Measurements from ENCODE around the gene BEX5.
A peak's percentile ranks its signal among the peaks of the same experiment; 100 is the strongest.
"Not testable (repeated sequence)": the region's sequence is repeated elsewhere in the genome, so short reads cannot be mapped to it uniquely, and the experiment has no call there.

BEX5 gene

GRCh38 chrX:102155806-102156179 is at the start of gene BEX5:
Gene BEX5, minus strand, starts transcription at chrX:102155977. Its CDS starts 1,712 bp downstream, at chrX:102154265.
- peak in 3 of 4 experiments; percentile 13 to 34 (median 23) for DNase-seq (ENCODE audit: low read depth in 4 of 4, low spot score in 1 of 4)

DNA sequence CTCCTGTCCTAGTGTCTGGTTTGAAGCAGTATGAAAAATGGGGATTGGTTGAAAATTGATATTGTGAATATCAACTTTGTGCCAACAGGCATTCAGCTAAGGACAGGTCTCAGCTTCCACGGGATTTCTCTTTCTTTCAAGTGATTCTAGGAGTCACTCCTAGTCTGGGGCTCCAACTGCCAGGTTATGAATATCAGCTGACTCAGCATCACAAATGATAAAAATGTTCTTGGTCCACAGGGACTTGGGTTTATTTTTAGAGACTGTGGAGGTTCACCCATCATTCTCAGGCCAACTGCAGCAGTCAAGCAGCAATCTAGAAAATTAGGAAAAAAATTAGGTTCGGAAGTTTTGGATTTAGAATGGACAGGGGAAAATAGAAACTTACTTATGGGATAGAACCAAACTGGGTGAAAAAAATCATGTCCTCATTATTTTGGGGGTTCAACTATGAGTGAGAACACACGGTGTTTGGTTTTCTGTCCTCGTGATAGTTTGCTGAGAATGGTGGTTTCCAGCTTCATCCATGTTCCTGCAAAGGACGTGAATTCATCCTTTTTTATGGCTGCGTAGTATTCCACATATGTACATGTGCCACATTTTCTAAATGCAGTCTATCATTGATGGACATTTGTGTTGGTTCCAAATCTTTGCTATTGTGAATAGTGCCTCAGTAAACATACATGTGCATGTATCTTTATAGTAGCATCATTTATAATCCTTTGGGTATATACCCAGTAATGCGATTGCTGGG is 30.4 kb upstream of the BEX5 start:
- DNase-seq (ENCODE audit: low read depth in 4 of 4, low spot score in 1 of 4): no peak

DNA sequence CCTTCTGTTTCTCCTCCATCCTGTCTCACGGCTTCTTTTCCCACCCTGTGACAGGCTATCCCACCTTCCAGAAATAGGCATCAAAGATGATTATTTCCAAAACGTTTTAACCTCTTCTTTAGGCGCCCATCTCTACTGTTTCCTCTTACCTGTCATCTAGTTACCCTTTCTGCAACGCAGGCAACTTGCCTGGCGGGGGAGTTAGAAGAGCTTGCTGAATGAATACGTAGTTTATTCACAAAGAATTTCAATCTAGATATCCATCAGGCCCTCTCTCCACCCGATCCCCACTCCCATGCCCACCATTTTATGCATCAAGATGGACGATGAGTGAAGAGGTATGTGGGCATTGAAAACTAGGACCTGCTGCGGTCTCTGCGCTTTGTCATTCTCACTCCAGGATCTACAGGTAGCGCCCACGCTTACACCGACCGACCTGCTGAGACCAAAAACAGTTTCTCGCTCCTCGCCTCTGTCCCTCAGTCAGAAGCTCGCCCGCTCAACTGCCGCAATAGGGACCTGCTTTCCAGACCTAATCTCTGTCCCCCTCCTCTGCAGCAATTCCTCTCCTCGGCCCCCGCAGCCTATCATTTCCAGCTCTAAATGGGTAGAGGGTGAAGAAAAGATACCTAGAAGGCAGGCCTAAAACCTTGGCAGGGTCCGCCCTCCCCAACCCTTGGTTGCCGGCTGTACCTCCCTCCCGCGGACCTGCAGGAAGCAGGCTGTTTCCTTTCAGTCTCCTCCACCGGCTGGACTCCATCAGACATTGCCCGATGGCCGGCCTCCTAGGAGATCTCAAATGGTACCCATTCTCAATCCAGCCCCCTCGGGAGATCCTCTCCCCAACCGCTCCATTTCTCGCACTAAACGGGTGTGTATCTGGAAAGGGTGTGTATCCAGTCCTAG is 624 bp downstream of the BEX5 start:
- DNase-seq (ENCODE audit: low read depth in 4 of 4, low spot score in 1 of 4): no peak

- no peak for DNase-seq (ENCODE audit: low read depth in 4 of 4, low spot score in 1 of 4)
These were observed 1.4 kb downstream of the BEX5 start for GRCh38 chrX:102154218-102154860.

GRCh38 chrX:102142274-102142673 is 13.5 kb downstream of the BEX5 start, which contains the start of gene TCEAL6:
Gene TCEAL6, minus strand, starts transcription at chrX:102142481.
- not testable (repeated sequence) for DNase-seq (ENCODE audit: low read depth in 4 of 4, low spot score in 1 of 4)

- not testable (repeated sequence) for DNase-seq (ENCODE audit: low read depth in 4 of 4, low spot score in 1 of 4)
These were observed 14.1 kb downstream of the BEX5 start for GRCh38 chrX:102141631-102142030.

- not testable (repeated sequence) for DNase-seq (ENCODE audit: low read depth in 4 of 4, low spot score in 1 of 4)
These were observed 14.9 kb downstream of the BEX5 start for GRCh38 chrX:102140876-102141275.

- no peak for DNase-seq (ENCODE audit: low read depth in 4 of 4, low spot score in 1 of 4)
These were observed 17.7 kb downstream of the BEX5 start for GRCh38 chrX:102138064-102138463.

- DNase-seq (ENCODE audit: low read depth in 4 of 4, low spot score in 1 of 4): no peak
These were observed 26.3 kb downstream of the BEX5 start for GRCh38 chrX:102129473-102129872.

DNA sequence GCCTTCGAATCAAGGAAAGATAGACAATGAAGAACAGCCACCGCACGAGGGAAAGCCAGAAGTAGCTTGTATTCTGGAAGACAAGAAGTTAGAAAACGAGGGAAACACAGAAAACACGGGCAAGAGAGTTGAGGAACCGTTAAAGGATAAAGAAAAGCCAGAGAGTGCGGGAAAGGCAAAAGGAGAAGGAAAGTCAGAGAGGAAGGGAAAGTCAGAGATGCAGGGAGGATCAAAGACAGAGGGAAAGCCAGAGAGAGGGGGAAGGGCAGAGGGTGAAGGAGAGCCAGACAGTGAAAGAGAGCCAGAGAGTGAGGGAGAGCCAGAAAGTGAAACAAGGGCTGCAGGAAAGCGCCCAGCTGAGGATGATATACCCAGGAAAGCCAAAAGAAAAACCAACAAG is 28.9 kb downstream of the BEX5 start:
- DNase-seq (ENCODE audit: low read depth in 4 of 4, low spot score in 1 of 4): no peak

DNA sequence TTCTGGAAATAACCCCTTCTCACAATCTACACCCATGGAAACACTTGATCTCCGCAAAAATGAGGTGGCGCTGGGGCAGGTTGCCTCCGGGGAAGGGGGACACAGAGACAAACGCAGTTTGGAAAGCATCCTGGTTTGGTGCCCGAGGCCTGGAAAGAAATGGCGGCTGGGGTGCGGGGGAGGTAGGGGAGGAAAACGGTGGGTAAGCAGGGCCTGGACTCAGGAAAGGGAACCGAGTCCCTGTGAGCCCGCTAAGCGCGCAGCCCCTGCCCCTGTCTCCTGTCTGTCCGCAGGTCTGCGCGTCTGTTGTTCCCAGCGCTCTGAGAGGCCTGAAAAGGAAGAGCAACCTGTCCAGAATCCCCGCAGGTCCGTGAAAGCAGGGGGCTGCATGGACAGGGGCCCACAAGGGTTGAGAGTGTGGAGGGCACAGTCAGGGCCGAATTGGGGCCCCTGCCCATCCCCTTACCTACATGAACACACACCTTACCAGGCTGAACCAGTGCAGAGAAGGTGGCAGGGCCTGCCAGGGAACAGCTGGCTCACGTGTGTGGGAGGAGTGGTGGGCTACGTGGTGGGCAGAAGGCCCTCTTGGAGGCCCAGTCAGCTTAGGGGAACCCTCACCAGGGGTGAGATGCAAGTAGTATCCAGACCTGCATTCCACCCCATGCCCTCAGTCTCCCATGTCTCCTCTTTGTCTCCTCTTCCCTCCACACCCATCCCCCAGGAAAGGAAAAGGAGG is 29.5 kb downstream of the BEX5 start:
- not testable (repeated sequence) for DNase-seq (ENCODE audit: low read depth in 4 of 4, low spot score in 1 of 4)

DNA sequence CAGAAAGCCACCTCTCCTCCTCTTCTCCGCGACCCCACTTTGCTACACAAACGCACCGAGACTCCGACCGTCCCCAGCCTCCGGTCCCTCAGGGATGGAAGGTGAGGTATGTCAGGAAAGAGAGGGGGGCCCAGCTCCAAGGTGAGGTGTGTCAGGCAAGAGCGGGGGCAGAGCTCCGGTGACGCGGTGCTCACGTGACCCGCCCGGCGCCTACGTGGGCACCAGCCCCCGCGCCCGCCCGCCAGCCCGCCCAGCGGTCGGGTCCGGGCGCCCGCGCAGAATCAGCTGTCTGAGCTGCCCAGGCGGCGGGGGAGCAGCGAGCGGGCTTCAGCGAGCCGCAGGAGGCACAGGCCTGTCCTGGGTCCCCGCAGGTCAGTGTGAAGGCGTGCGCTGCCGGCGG is 30.3 kb downstream of the BEX5 start, which contains the start of gene TCEAL2:
Gene TCEAL2, plus strand, starts transcription at position 244 of the 400 bp plus-strand sequence. CDS start 1,152 bp downstream, outside the sequence.
- DNase-seq (ENCODE audit: low read depth in 4 of 4, low spot score in 1 of 4): not testable (repeated sequence)

DNA sequence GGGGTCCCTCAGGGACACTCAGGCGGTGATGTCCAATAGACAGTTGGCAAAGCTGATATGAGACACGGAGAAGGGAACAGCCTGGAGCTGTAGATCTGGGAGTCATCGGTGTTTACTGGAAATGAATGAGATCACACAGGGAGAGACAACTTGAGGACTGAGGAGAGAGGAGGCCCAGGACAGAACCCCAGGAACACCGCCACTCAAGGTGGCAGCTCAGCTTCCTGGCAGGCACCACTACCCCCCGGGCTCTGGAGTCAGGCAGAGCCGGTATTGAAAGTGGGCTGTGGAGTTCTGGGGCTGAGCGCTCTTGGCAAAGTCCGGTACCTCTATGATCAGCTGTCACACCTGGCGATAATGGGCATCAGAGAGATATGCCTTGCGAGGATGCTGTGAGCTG is 30.8 kb downstream of the BEX5 start:
- DNase-seq (ENCODE audit: low read depth in 4 of 4, low spot score in 1 of 4): not testable (repeated sequence)

DNA sequence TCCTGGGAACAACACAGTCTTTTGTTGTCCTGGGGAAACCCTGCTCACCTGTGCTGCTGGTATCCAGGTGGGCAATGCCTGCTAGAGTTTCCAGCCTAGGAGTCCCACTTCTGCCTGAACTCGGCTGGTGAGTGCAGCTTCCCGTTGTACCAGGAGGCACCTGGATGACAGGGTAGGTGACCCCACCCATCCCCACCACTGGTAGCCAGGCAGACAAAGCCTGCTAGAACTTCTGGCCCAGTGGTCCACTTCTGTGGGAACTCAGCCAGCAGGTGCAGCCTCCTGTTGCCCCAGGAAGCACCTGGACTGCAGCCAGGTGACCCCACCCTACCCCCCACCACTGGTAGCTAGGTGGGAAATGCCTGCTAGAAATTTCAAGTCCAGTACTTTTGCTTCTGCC is 40.0 kb downstream of the BEX5 start:
- no peak for DNase-seq (ENCODE audit: low read depth in 4 of 4, low spot score in 1 of 4)

DNA sequence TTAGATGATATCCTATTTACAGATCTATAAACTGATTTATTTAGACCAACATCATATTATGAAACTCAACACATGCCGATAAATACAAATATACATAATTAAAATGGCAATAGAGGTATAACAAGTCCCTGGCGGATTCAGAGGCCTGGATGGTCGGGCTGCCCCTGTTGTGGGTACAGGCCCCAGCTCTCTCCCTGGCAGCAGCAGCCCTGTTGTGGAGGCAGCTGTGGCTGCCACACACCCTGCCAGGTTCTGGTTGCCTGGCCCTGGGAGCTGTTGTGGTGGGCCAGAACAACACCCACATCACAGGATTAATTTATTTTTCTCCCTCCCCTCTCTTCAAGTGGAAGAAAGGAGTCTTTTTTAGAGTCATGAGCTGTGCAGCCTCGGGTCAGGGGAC is 42.4 kb downstream of the BEX5 start:
- DNase-seq (ENCODE audit: low read depth in 4 of 4, low spot score in 1 of 4): no peak

Data from stimulated activated CD4-positive, alpha-beta T cell treated with anti-CD3 and anti-CD28 coated beads, Interleukin-1b, Interleukin-23, amount 100 ng/mL, for 24 hours (primary cell).